ENCODE results near the gene TUBB4B.

Gene TUBB4B

GRCh38 chr9:137273611-137274320, 32.7 kb downstream of the TUBB4B start:
- no peak for DNase-seq

GRCh38 chr9:137275203-137275587, 34.1 kb downstream of the TUBB4B start:
- no peak for DNase-seq

- DNase-seq = no peak
Measured at GRCh38 chr9:137275588-137276472, 34.7 kb downstream of the TUBB4B start.

GRCh38 chr9:137276473-137277328, 35.6 kb downstream of the TUBB4B start:
- DNase-seq = no peak

- no peak for DNase-seq
Measured at GRCh38 chr9:137277329-137278041, 36.4 kb downstream of the TUBB4B start, which contains the start of gene TOR4A. Gene TOR4A (plus strand): TSS chr9:137277726. CDS start chr9:137278690, 964 bp downstream.

- DNase-seq = no peak
Measured at GRCh38 chr9:137278061-137278701, 37.1 kb downstream of the TUBB4B start.

GRCh38 chr9:137278721-137279711, 37.9 kb downstream of the TUBB4B start:
- DNase-seq = no peak

GRCh38 chr9:137279741-137280473, 38.8 kb downstream of the TUBB4B start:
- no peak for DNase-seq

GRCh38 chr9:137280474-137281344, 39.6 kb downstream of the TUBB4B start:
- DNase-seq = no peak

GRCh38 chr9:137281345-137282116, 40.4 kb downstream of the TUBB4B start:
- DNase-seq = no peak

GRCh38 chr9:137286975-137287383, 45.9 kb downstream of the TUBB4B start:
- DNase-seq = no peak

- no peak for DNase-seq
Measured at GRCh38 chr9:137293094-137293481, 52.0 kb downstream of the TUBB4B start.

Measured in activated CD4-positive, alpha-beta T cell treated with anti-CD3 and anti-CD28 coated beads, Interleukin-2, amount 50 U/mL, for 1 hour (primary cell).